Endodermal cell (in vitro differentiated cells): ENCODE measurements around the gene SHANK1. TPM values are rescaled to one million over a fixed set of nuclear protein-coding genes. Genes with fewer than 3 reads are reported as not detected.

ENCODE experiments used
- DNase-seq: peaks from one replicate; pipeline ENCODE4 v3.0.0-alpha.2; 2017
- H3K27ac ChIP-seq: 2 replicates; pipeline ENCODE4 v1.5.1; 2013; ENCODE audit warnings: mild to moderate bottlenecking, low read depth, low read length, moderate library complexity
- H3K27me3 ChIP-seq: 2 replicates; pipeline ENCODE4 v1.6.1; 2013; ENCODE audit warnings: mild to moderate bottlenecking, low read length, moderate library complexity; ENCODE audit not compliant: insufficient read depth, control insufficient read depth, poor library complexity, severe bottlenecking
- H3K36me3 ChIP-seq: 2 replicates; pipeline ENCODE4 v1.7.0; 2013; ENCODE audit warnings: mild to moderate bottlenecking, low read length, moderate library complexity; ENCODE audit not compliant: control insufficient read depth, insufficient read depth
- H3K4me1 ChIP-seq: one replicate; pipeline ENCODE4 v1.7.0; 2013; ENCODE audit warnings: low read length; ENCODE audit not compliant: control insufficient read depth, insufficient read depth
- H3K4me3 ChIP-seq: 2 replicates; pipeline ENCODE4 v1.5.1; 2013; ENCODE audit warnings: mild to moderate bottlenecking, low read length, moderate library complexity
- H3K9ac ChIP-seq: 2 replicates; pipeline ENCODE4 v1.6.1; 2013; ENCODE audit warnings: mild to moderate bottlenecking, low read length, moderate library complexity; ENCODE audit not compliant: poor library complexity, severe bottlenecking; ENCODE audit errors: extremely low read depth
- H3K9me3 ChIP-seq: 2 replicates; pipeline ENCODE4 v1.6.1; 2013; ENCODE audit warnings: mild to moderate bottlenecking, low read length, moderate library complexity; ENCODE audit not compliant: control insufficient read depth
- H3K27ac Mint-ChIP-seq: 2 replicates; pipeline ENCODE4 v1.8.0; 2020; ENCODE audit warnings: mixed read lengths
- H3K27me3 Mint-ChIP-seq: 2 replicates; pipeline ENCODE4 v1.8.0; 2021; ENCODE audit warnings: mild to moderate bottlenecking, mixed read lengths; ENCODE audit not compliant: insufficient read depth
- H3K36me3 Mint-ChIP-seq: 2 replicates; pipeline ENCODE4 v1.8.0; 2020; ENCODE audit warnings: low read depth, mixed read lengths
- H3K4me1 Mint-ChIP-seq: 2 replicates; pipeline ENCODE4 v1.8.0; 2020; ENCODE audit warnings: mixed read lengths
- H3K4me3 Mint-ChIP-seq: 2 replicates; pipeline ENCODE4 v1.8.0; 2020; ENCODE audit warnings: mild to moderate bottlenecking, moderate library complexity, mixed read lengths
- H3K9me3 Mint-ChIP-seq: 2 replicates; pipeline ENCODE4 v1.8.0; 2020; ENCODE audit warnings: mild to moderate bottlenecking, mixed read lengths
- WGBS, 2 experiments: methylation state at CpG; one replicate each; pipeline versions ENCODE4 v1.1.5 to v1.1.7; 2013; ENCODE audit warnings: missing lambda C conversion rate in 2 of 2, mixed read lengths in 1 of 2; ENCODE audit not compliant: insufficient coverage in 1 of 2, insufficient read length in 1 of 2; 5-methylcytosine and 5-hydroxymethylcytosine counted together
- total RNA-seq, 2 donors: library from RNA; stranded (reverse); fragmentation: NEBNext Ultra II Directional in 1 of 2; extraction: Animal tissue kit (Norgen Biotek cat#: 25700) in 1 of 2; gene quantifications; 2 replicates in 1 of 2; 3 replicates in 1 of 2; pipeline ENCODE4 v1.2.1, GENCODE V29; 2021
- TF ChIP-seq, protein P1 (sequence below): fragments of 200-600 bp; sonication (generic); conservative IDR thresholded peaks from 2 replicates; pipeline ENCODE4 v1.5.0; 2021; ENCODE audit warnings: antibody characterized with exemption, mild to moderate bottlenecking

The SHANK1 gene
- total RNA-seq, 2 donors from 2014 or later: 1.6 to 1.9 TPM

DNA sequence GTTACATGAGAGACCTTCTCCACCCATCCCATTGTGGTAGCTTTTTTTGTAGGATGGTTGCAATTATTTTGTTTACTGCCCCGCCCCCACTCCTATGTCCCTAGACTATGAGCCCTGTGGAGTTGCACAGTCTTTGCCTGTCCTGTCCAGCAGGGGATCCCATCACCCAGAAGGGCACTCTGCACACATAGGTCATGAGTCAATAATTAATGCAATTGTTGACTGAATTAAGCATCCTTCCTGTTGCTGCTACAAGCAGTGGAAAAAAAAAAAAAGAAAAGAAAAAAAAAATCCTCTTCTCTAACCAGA is 56.2 kb downstream of the SHANK1 start:
- TF ChIP-seq, protein P1, sequence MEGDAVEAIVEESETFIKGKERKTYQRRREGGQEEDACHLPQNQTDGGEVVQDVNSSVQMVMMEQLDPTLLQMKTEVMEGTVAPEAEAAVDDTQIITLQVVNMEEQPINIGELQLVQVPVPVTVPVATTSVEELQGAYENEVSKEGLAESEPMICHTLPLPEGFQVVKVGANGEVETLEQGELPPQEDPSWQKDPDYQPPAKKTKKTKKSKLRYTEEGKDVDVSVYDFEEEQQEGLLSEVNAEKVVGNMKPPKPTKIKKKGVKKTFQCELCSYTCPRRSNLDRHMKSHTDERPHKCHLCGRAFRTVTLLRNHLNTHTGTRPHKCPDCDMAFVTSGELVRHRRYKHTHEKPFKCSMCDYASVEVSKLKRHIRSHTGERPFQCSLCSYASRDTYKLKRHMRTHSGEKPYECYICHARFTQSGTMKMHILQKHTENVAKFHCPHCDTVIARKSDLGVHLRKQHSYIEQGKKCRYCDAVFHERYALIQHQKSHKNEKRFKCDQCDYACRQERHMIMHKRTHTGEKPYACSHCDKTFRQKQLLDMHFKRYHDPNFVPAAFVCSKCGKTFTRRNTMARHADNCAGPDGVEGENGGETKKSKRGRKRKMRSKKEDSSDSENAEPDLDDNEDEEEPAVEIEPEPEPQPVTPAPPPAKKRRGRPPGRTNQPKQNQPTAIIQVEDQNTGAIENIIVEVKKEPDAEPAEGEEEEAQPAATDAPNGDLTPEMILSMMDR: peak; percentile 45
- Histone ChIP-seq H3K9me3 (no peaks in the 10 kb centered on the region), H3K4me1 (no peaks in the 10 kb centered on the region), H3K36me3 (no peaks in the 10 kb centered on the region), H3K4me3 (no peak overlapping the region), H3K27me3 (peaks cover 14% of the 10 kb centered on the region), H3K9ac (no peak overlapping the region), H3K27ac (no peak overlapping the region)
- Mint-ChIP-seq H3K27ac (no peak overlapping the region), H3K4me1 (peaks cover 4% of the 10 kb centered on the region), H3K27me3 (peaks cover 69% of the 10 kb centered on the region), H3K36me3 (no peaks in the 10 kb centered on the region), H3K9me3 (no peaks in the 10 kb centered on the region), H3K4me3 (no peak overlapping the region)
- WGBS, 2 experiments: 80% methylated on average over 1 of the region's 1 CpG; no CpG with 5 or more reads in 1 of the 2 experiments
- DNase-seq: no peak

DNA sequence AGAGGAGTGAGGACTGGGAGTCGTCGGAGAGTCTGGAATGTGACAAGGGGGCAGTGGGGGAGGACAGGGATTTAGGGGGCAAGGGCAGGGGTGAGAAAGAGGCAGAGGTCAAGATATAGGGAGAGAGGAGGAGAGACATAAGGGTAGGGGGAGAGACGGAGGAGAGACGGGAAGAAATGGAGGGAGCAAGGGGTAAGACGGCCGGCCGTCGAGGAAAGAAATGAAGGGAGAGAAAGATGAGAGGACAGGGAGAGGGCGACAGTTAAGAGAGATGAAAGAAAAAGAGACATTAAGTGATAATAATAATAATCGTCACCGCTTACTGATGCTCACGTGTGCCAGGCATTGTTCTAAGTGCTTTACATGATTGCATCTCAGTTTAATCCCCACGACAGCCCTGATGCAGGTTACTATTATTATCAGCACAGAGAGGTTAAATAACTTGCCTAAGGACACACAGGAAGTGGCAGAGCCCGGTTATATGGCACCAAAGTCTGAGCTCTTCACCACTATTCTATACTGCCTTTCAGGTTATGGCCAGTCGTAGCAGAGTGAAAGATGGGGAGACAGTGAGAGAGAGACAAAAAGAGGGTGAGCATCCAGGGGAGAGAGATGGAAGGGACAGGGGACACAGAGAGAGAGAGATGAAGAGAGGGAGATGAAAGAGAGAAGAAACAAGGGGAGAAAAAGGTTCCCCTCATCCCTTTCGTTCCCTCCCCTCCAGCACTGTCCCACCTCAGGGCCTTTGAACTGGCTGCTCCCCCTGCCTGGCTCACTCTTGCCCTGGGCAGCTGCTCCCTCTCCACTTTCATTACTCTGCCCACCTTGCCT is 56.7 kb downstream of the SHANK1 start:
- 69 to 74% methylated on average over 12 to 16 of the region's 16 CpGs for WGBS, 2 experiments
- no peak overlapping the region for H3K4me3 ChIP-seq
- H3K9ac ChIP-seq: no peak overlapping the region
- TF ChIP-seq, protein P1: no peak
- H3K36me3 ChIP-seq: no peaks in the 10 kb centered on the region
- H3K36me3 Mint-ChIP-seq: no peaks in the 10 kb centered on the region
- H3K9me3 ChIP-seq: no peaks in the 10 kb centered on the region
- H3K27ac Mint-ChIP-seq: no peak overlapping the region
- no peak for DNase-seq
- H3K4me1 Mint-ChIP-seq: peaks cover 4% of the 10 kb centered on the region
- no peak overlapping the region for H3K4me3 Mint-ChIP-seq
- H3K27me3 Mint-ChIP-seq: peaks cover 68% of the 10 kb centered on the region
- H3K9me3 Mint-ChIP-seq: no peaks in the 10 kb centered on the region
- H3K27ac ChIP-seq: no peak overlapping the region
- peaks cover 12% of the 10 kb centered on the region for H3K27me3 ChIP-seq
- H3K4me1 ChIP-seq: no peaks in the 10 kb centered on the region

- no peaks in the 10 kb centered on the region for H3K4me1 ChIP-seq
- H3K4me3 ChIP-seq: no peak overlapping the region
- no peak overlapping the region for H3K27ac ChIP-seq
- Mint-ChIP-seq H3K4me3 (no peak overlapping the region), H3K36me3 (no peaks in the 10 kb centered on the region), H3K27me3 (peaks cover 72% of the 10 kb centered on the region), H3K4me1 (peaks cover 4% of the 10 kb centered on the region), H3K27ac (no peak overlapping the region), H3K9me3 (no peaks in the 10 kb centered on the region)
- no peak for DNase-seq
- TF ChIP-seq, protein P1: no peak
- H3K27me3 ChIP-seq: peaks cover 4% of the 10 kb centered on the region
- 85 to 88% methylated on average over 38 to 49 of the region's 49 CpGs for WGBS, 2 experiments
- H3K9me3 ChIP-seq: no peaks in the 10 kb centered on the region
- H3K36me3 ChIP-seq: no peaks in the 10 kb centered on the region
- no peak overlapping the region for H3K9ac ChIP-seq
These were observed 57.6 kb downstream of the SHANK1 start for GRCh38 chr19:50661766-50662650.
